A549 (cell line): Measurements from ENCODE around the gene UBE2U. TPM values are rescaled to one million over a fixed set of nuclear protein-coding genes. Genes with fewer than 3 reads are reported as not detected.

ENCODE experiments used
- ATAC-seq, 2 experiments: fragments of 200-7000 bp in 1 of 2; fragments of >200 bp in 1 of 2; cut with Nextera tagmentation in 1 of 2; cut with Tn5 transposase in 1 of 2; 3 replicates each; pipeline versions ENCODE4 v1.8.0 to v1.9.1; 2018 to 2020; ENCODE audit warnings: mild to moderate bottlenecking in 1 of 2, moderate library complexity in 1 of 2
- CTCF ChIA-PET: fragments of 300-600 bp; sonication (Branson Sonifier 250); formaldehyde crosslinking; extraction: SDS; loops from one replicate; lab custom pipeline; 2021; ENCODE audit warnings: antibody characterized with exemption, inconsistent platforms; lab: Yijun Ruan, JAX
- POLR2A ChIA-PET: fragments of 350-600 bp; formaldehyde crosslinking; extraction: SDS; loops from one replicate; lab custom pipeline; 2021; ENCODE audit warnings: antibody characterized with exemption, inconsistent platforms; lab: Yijun Ruan, JAX
- DNase-seq, 2 experiments: peaks; one replicate each; pipeline versions ENCODE4 v3.0.0 to v3.0.0-alpha.2; 2011 to 2016; ENCODE audit warnings: low read depth in 1 of 2, low spot score in 1 of 2
- FAIRE-seq: peaks from 2 replicates; lab custom pipeline; 2011; peaks lifted over from hg19 to GRCh38; lab: Jason Lieb, UNC
- H3K27ac ChIP-seq, 2 experiments: fragments of >200 bp; sonication (Bioruptor Twin); formaldehyde crosslinking; 3 replicates each; pipeline ENCODE4 v1.5.1; 2016 to 2017
- H3K4me1 ChIP-seq: fragments of >200 bp; sonication (Bioruptor Twin); formaldehyde crosslinking; 3 replicates; pipeline ENCODE4 v1.6.1; 2016
- H3K4me2 ChIP-seq: fragments of >200 bp; sonication (Bioruptor Twin); formaldehyde crosslinking; 3 replicates; pipeline ENCODE4 v1.6.1; 2016
- H3K4me3 ChIP-seq: fragments of >200 bp; sonication (Bioruptor Twin); formaldehyde crosslinking; 3 replicates; pipeline ENCODE4 v1.5.1; 2016
- H3K9me3 ChIP-seq: fragments of >200 bp; sonication (Bioruptor Twin); formaldehyde crosslinking; 3 replicates; pipeline ENCODE4 v1.6.1; 2016
- CBX2 ChIP-seq: fragments of 200-600 bp; sonication (generic); IDR thresholded peaks from 2 replicates; pipeline ENCODE4 v1.6.1; 2016; ENCODE audit warnings: low read depth, mild to moderate bottlenecking, borderline replicate concordance
- CHD4 ChIP-seq: fragments of 200-600 bp; sonication (generic); IDR thresholded peaks from 2 replicates; pipeline ENCODE4 v1.6.1; 2016; ENCODE audit warnings: antibody characterized with exemption, mild to moderate bottlenecking, borderline replicate concordance
- EHF ChIP-seq: fragments of 250-450 bp; sonication (Bioruptor Pico); IDR thresholded peaks from 2 replicates; pipeline ENCODE4 v1.5.0; 2020; ENCODE audit warnings: mild to moderate bottlenecking
- ESRRA ChIP-seq: fragments of 150-350 bp; IDR thresholded peaks from 2 replicates; pipeline ENCODE4 v1.6.1; 2014; ENCODE audit warnings: mild to moderate bottlenecking, low read length, borderline replicate concordance
- FOSB ChIP-seq: fragments of 250-450 bp; sonication (Bioruptor Pico); IDR thresholded peaks from 2 replicates; pipeline ENCODE4 v1.5.0; 2020; ENCODE audit warnings: mild to moderate bottlenecking, moderate library complexity
- FOXS1 ChIP-seq: fragments of 250-450 bp; sonication (Bioruptor Pico); IDR thresholded peaks from 2 replicates; pipeline ENCODE4 v1.5.0; 2020; ENCODE audit warnings: mild to moderate bottlenecking, moderate library complexity
- HDAC2 ChIP-seq: fragments of 200-600 bp; sonication (generic); IDR thresholded peaks from 2 replicates; pipeline ENCODE4 v1.6.1; 2016
- HOXB13 ChIP-seq: fragments of 250-450 bp; sonication (Bioruptor Pico); IDR thresholded peaks from 2 replicates; pipeline ENCODE4 v1.5.0; 2020; ENCODE audit warnings: low read depth, mild to moderate bottlenecking, moderate library complexity
- KDM1A ChIP-seq: fragments of 200-600 bp; sonication (generic); IDR thresholded peaks from 2 replicates; pipeline ENCODE4 v1.6.1; 2016; ENCODE audit warnings: low read depth, mild to moderate bottlenecking
- NPAS2 ChIP-seq: fragments of 250-450 bp; sonication (Bioruptor Pico); IDR thresholded peaks from 2 replicates; pipeline ENCODE4 v1.8.0; 2022; ENCODE audit warnings: mild to moderate bottlenecking, moderate library complexity, borderline replicate concordance
- NR3C1 ChIP-seq: fragments of >200 bp; sonication (Bioruptor Twin); formaldehyde crosslinking; IDR thresholded peaks from 3 replicates; pipeline ENCODE4 v1.6.1; 2017
- PHF8 ChIP-seq: fragments of 200-600 bp; sonication (generic); IDR thresholded peaks from 2 replicates; pipeline ENCODE4 v1.6.1; 2016; ENCODE audit warnings: low read depth, mild to moderate bottlenecking, antibody characterized with exemption, moderate library complexity, borderline replicate concordance
- POLR2AphosphoS2 ChIP-seq: conservative IDR thresholded peaks from 2 replicates; pipeline ENCODE4 v1.6.1; 2012; ENCODE audit warnings: low read length, improper control_type of control experiment, inconsistent platforms
- RFX5 ChIP-seq: fragments of 450-650 bp; IDR thresholded peaks from 2 replicates; pipeline ENCODE4 v1.7.1; 2014; ENCODE audit warnings: antibody characterized with exemption, mild to moderate bottlenecking, moderate library complexity
- SMC3 ChIP-seq: fragments of >200 bp; sonication (Bioruptor Twin); formaldehyde crosslinking; IDR thresholded peaks from 3 replicates; pipeline ENCODE4 v1.6.1; 2018; ENCODE audit warnings: inconsistent platforms
- TFCP2L1 ChIP-seq: fragments of 250-450 bp; sonication (Bioruptor Pico); IDR thresholded peaks from 2 replicates; pipeline ENCODE4 v1.5.0; 2021; ENCODE audit warnings: mild to moderate bottlenecking
- ZC3H11A ChIP-seq: fragments of 450-650 bp; IDR thresholded peaks from 2 replicates; pipeline ENCODE4 v1.6.1; 2014; ENCODE audit warnings: antibody characterized with exemption, mild to moderate bottlenecking
- ZFP36 ChIP-seq: fragments of 450-650 bp; IDR thresholded peaks from 2 replicates; pipeline ENCODE4 v1.6.1; 2014; ENCODE audit warnings: borderline replicate concordance; ENCODE audit not compliant: partially characterized antibody
- ZNF302 ChIP-seq: fragments of 250-450 bp; sonication (Bioruptor Pico); IDR thresholded peaks from 2 replicates; pipeline ENCODE4 v1.9.0; 2021; ENCODE audit warnings: inconsistent platforms, mild to moderate bottlenecking, moderate library complexity
- WGBS: methylation state at CpG from one replicate; pipeline ENCODE4 v1.1.6; 2017; ENCODE audit errors: missing lambda C conversion rate; 5-methylcytosine and 5-hydroxymethylcytosine counted together
- polyA plus RNA-seq, 4 experiments: library from polyadenylated mRNA; depleted of rRNA in 3 of 4; stranded (reverse); fragments of >200 nt; fragmentation: RNase III in 1 of 4; extraction: RNeasy Plus Mini Kit Qiagen cat#74134 plus additional on column Dnase treatment in 1 of 4; gene quantifications; 2 replicates in 3 of 4; 3 replicates in 1 of 4; pipeline ENCODE4 v1.2.3, GENCODE V29; 2011 to 2017
- TF ChIP-seq, protein P1 (sequence below): fragments of >200 bp; sonication (Bioruptor Twin); formaldehyde crosslinking; IDR thresholded peaks from 2 replicates; pipeline ENCODE4 v1.6.1; 2016
- TF ChIP-seq, protein P2 (sequence below): fragments of 250-450 bp; sonication (Bioruptor Pico); IDR thresholded peaks from 2 replicates; pipeline ENCODE4 v1.5.0; 2021; ENCODE audit warnings: mild to moderate bottlenecking, moderate library complexity, borderline replicate concordance
- TF ChIP-seq, protein P3 (sequence below): fragments of 450-650 bp; IDR thresholded peaks from 2 replicates; pipeline ENCODE4 v1.6.1; 2014; ENCODE audit warnings: antibody characterized with exemption

UBE2U gene
- polyA plus RNA-seq, 2 of the 4 experiments (the other 2 are of a cell fraction): not detected

- Histone ChIP-seq H3K4me1 (peaks cover 21% of the 10 kb centered on the region), H3K4me2 (no peak overlapping the region), H3K27ac (no peak overlapping the region), H3K4me3 (no peak overlapping the region), H3K9me3 (no peaks in the 10 kb centered on the region)
- FAIRE-seq: no peak
- 90% methylated on average over 3 of the region's 3 CpGs for WGBS
- ATAC-seq: no peak
- DNase-seq: no peak
- POLR2A ChIA-PET: no interaction called here
- no peak for TF ChIP-seq RFX5
- no peak for TF ChIP-seq NR3C1
- no peak for TF ChIP-seq NPAS2
- CTCF ChIA-PET: interaction anchor here (1.5 kb wide), 1 partner anchor 10 kb away, joined by 3 read pairs; no protein-coding TSS in a partner anchor
These were observed 26.8 kb upstream of the UBE2U start for GRCh38 chr1:64176659-64177058.

DNA sequence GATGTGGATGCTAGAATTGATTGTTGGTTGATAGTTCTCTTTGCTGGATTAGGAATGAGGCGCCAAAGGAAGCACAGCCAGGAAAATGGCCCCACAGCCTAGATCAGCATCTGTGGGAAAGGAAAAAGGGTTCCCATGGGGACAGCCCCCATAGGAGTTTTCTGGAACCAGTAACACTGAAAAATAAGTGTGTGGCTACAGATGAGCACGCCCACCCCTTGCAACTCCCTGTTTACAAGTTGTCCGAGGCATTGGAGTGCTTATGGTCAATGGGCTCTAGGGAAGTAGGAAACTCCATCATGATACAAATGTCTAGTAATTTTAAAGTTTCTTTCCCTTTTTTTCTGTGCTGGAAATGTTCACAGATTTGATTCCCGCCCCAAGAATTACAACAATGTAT, 23.8 kb upstream of the UBE2U start:
- 87% methylated on average over 4 of the region's 4 CpGs for WGBS
- FAIRE-seq: no peak
- POLR2A ChIA-PET: no interaction called here

GRCh38 chr1:64182207-64182606, 21.2 kb upstream of the UBE2U start:
- no peak for FAIRE-seq
- TF ChIP-seq ZFP36: no peak
- TF ChIP-seq ZNF302 (CRISPR knock-in tag): no peak
- no peak for TF ChIP-seq POLR2AphosphoS2
- no peak for TF ChIP-seq PHF8
- TF ChIP-seq CBX2: no peak
- no peak for TF ChIP-seq HOXB13 (CRISPR knock-in tag)
- no peak for TF ChIP-seq KDM1A
- TF ChIP-seq RFX5: no peak
- no peak for TF ChIP-seq EHF
- TF ChIP-seq, protein P1, sequence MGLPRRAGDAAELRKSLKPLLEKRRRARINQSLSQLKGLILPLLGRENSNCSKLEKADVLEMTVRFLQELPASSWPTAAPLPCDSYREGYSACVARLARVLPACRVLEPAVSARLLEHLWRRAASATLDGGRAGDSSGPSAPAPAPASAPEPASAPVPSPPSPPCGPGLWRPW: no peak
- TF ChIP-seq SMC3: no peak
- TF ChIP-seq, protein P2, sequence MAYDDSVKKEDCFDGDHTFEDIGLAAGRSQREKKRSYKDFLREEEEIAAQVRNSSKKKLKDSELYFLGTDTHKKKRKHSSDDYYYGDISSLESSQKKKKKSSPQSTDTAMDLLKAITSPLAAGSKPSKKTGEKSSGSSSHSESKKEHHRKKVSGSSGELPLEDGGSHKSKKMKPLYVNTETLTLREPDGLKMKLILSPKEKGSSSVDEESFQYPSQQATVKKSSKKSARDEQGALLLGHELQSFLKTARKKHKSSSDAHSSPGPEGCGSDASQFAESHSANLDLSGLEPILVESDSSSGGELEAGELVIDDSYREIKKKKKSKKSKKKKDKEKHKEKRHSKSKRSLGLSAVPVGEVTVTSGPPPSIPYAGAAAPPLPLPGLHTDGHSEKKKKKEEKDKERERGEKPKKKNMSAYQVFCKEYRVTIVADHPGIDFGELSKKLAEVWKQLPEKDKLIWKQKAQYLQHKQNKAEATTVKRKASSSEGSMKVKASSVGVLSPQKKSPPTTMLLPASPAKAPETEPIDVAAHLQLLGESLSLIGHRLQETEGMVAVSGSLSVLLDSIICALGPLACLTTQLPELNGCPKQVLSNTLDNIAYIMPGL (CRISPR knock-in tag): no peak
- TF ChIP-seq CHD4: no peak
- TF ChIP-seq NPAS2: no peak
- TF ChIP-seq ZC3H11A: no peak
- TF ChIP-seq HDAC2: no peak
- ChIA-PET CTCF (interaction anchor here (1.1 kb wide), 1 partner anchor 45 kb away, joined by 3 read pairs; no protein-coding TSS in a partner anchor), POLR2A (no interaction called here)
- H3K9me3 ChIP-seq: no peaks in the 10 kb centered on the region
- H3K4me2 ChIP-seq: no peak overlapping the region
- WGBS: 72% methylated on average over 2 of the region's 2 CpGs
- no peak overlapping the region for H3K27ac ChIP-seq
- no peak overlapping the region for H3K4me3 ChIP-seq
- DNase-seq: no peak
- ATAC-seq: no peak
- no peaks in the 10 kb centered on the region for H3K4me1 ChIP-seq

More for the DNA sequence above, 23.8 kb upstream of the UBE2U start:
- no peaks in the 10 kb centered on the region for H3K4me1 ChIP-seq
- H3K27ac ChIP-seq: no peak overlapping the region
- no peak overlapping the region for H3K4me2 ChIP-seq
- no peak overlapping the region for H3K4me3 ChIP-seq
- CTCF ChIA-PET: no interaction called here
- ATAC-seq (no peak), DNase-seq (no peak)
- TF ChIP-seq ESRRA: no peak
- no peak for TF ChIP-seq FOSB (CRISPR knock-in tag)
- H3K9me3 ChIP-seq: no peaks in the 10 kb centered on the region

DNA sequence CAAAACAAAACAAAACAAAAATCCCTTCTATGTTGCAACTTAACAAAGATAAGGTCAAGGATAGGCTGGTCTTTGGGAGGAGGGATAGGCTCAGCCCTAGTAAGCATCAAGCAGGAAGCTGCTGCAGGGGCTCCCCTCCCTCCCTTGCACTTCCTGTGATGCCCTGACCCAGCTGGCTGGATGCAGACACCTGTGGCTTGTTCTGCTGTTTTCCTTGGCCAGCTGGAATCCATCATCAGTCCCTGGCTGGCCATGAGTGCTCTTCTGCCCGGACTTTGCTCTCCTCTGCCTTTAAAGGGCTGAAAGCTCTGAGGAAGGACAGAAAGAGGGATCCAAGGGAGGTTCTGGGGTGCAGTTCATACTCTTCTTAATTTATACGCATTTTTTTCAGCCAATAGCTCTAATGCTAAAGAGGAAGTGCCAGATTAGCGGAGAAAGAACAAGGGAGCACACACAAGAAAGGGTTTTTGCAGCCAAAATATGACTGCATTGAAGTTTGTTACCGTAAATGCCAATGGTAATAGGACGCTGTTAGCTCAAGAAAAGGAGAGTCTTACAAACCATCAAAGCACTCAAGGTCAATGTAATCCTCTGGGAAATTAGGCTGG, 19.9 kb upstream of the UBE2U start:
- Histone ChIP-seq H3K4me1 (no peaks in the 10 kb centered on the region), H3K27ac (no peak overlapping the region), H3K4me2 (no peak overlapping the region), H3K9me3 (no peaks in the 10 kb centered on the region), H3K4me3 (no peak overlapping the region)
- ATAC-seq (no peak), FAIRE-seq (no peak), DNase-seq (no peak)
- TF ChIP-seq TFCP2L1 (CRISPR knock-in tag) (no peak), FOXS1 (no peak)
- TF ChIP-seq, protein P3, sequence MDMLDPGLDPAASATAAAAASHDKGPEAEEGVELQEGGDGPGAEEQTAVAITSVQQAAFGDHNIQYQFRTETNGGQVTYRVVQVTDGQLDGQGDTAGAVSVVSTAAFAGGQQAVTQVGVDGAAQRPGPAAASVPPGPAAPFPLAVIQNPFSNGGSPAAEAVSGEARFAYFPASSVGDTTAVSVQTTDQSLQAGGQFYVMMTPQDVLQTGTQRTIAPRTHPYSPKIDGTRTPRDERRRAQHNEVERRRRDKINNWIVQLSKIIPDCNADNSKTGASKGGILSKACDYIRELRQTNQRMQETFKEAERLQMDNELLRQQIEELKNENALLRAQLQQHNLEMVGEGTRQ: no peak
- ChIA-PET CTCF (interaction anchor here (1.4 kb wide), 1 partner anchor 46 kb away, joined by 3 read pairs; no protein-coding TSS in a partner anchor), POLR2A (no interaction called here)
- WGBS: 87% methylated on average over 5 of the region's 5 CpGs
